H9 (cell line): ENCODE results near the gene CFAP410. TPM values are rescaled to one million over a fixed set of nuclear protein-coding genes. Genes with fewer than 3 reads are reported as not detected.

Experiments used
- DNase-seq: peaks from one replicate; pipeline ENCODE4 v3.0.0-alpha.2; 2017
- H2AFZ ChIP-seq: one replicate; pipeline ENCODE4 v1.6.1; 2013; ENCODE audit warnings: mild to moderate bottlenecking, low read length, control low read depth, moderate library complexity
- H2AK5ac ChIP-seq: 2 replicates; pipeline ENCODE4 v1.6.1; 2013; ENCODE audit warnings: low read length, control low read depth, mixed read lengths; ENCODE audit not compliant: insufficient read length
- H2BK120ac ChIP-seq: one replicate; pipeline ENCODE4 v1.6.1; 2013; ENCODE audit warnings: low read depth, mild to moderate bottlenecking, low read length, control low read depth, inconsistent platforms; ENCODE audit not compliant: poor library complexity, severe bottlenecking
- H2BK12ac ChIP-seq: 2 replicates; pipeline ENCODE4 v1.6.1; 2013; ENCODE audit warnings: low read length, control low read depth, mixed read lengths, low read depth; ENCODE audit not compliant: insufficient read length
- H2BK15ac ChIP-seq: 2 replicates; pipeline ENCODE4 v1.6.1; 2013; ENCODE audit warnings: low read depth, low read length, control low read depth
- H2BK20ac ChIP-seq: one replicate; pipeline ENCODE4 v1.6.1; 2013; ENCODE audit warnings: low read depth, mild to moderate bottlenecking, low read length, control low read depth, inconsistent platforms; ENCODE audit not compliant: poor library complexity, severe bottlenecking
- H2BK5ac ChIP-seq: 2 replicates; pipeline ENCODE4 v1.6.1; 2013; ENCODE audit warnings: low read length, control low read depth, mixed read lengths; ENCODE audit not compliant: insufficient read length
- H3K14ac ChIP-seq: 2 replicates; pipeline ENCODE4 v1.6.1; 2013; ENCODE audit warnings: low read length, control low read depth; ENCODE audit not compliant: insufficient read depth
- H3K18ac ChIP-seq: 2 replicates; pipeline ENCODE4 v1.6.1; 2013; ENCODE audit warnings: low read depth, mild to moderate bottlenecking, mixed read lengths, low read length, control low read depth; ENCODE audit not compliant: insufficient read length
- H3K23ac ChIP-seq: 2 replicates; pipeline ENCODE4 v1.6.1; 2013; ENCODE audit warnings: low read length, control low read depth, mixed read lengths, low read depth; ENCODE audit not compliant: insufficient read length
- H3K23me2 ChIP-seq: 2 replicates; pipeline ENCODE4 v1.6.1; 2013; ENCODE audit warnings: low read depth, mild to moderate bottlenecking, mixed read lengths, low read length, control low read depth; ENCODE audit not compliant: insufficient read length, poor library complexity, severe bottlenecking
- H3K27ac ChIP-seq: 2 replicates; pipeline ENCODE4 v1.5.1; 2013; ENCODE audit warnings: low read length, control low read depth, mixed read lengths, low read depth; ENCODE audit not compliant: insufficient read length
- H3K27me3 ChIP-seq: 2 replicates; pipeline ENCODE4 v1.6.1; 2013; ENCODE audit warnings: low read length, control low read depth, inconsistent platforms; ENCODE audit not compliant: insufficient read depth
- H3K4ac ChIP-seq: 2 replicates; pipeline ENCODE4 v1.6.1; 2013; ENCODE audit warnings: low read depth, mild to moderate bottlenecking, control low read depth, inconsistent platforms, low read length, moderate library complexity
- H3K4me1 ChIP-seq: 2 replicates; pipeline ENCODE4 v1.6.1; 2013; ENCODE audit warnings: low read length, control low read depth, inconsistent platforms; ENCODE audit not compliant: insufficient read depth
- H3K4me2 ChIP-seq: 2 replicates; pipeline ENCODE4 v1.6.1; 2013; ENCODE audit warnings: low read length, control low read depth, mixed read lengths; ENCODE audit not compliant: insufficient read length, insufficient read depth
- H3K56ac ChIP-seq: 2 replicates; pipeline ENCODE4 v1.6.1; 2013; ENCODE audit warnings: low read depth, mild to moderate bottlenecking, mixed read lengths, low read length, control low read depth; ENCODE audit not compliant: insufficient read length
- H3K79me1 ChIP-seq: 2 replicates; pipeline ENCODE4 v1.6.1; 2013; ENCODE audit warnings: low read depth, mild to moderate bottlenecking, moderate library complexity, low read length, control low read depth, inconsistent platforms; ENCODE audit not compliant: insufficient read depth, poor library complexity, severe bottlenecking
- H3K79me2 ChIP-seq: 2 replicates; pipeline ENCODE4 v1.6.1; 2013; ENCODE audit warnings: low read length, control low read depth, inconsistent platforms; ENCODE audit not compliant: insufficient read depth
- H3K9ac ChIP-seq: 2 replicates; pipeline ENCODE4 v1.6.1; 2013; ENCODE audit warnings: low read length, control low read depth, mixed read lengths; ENCODE audit not compliant: insufficient read length; ENCODE audit errors: extremely low read depth
- H3K9me3 ChIP-seq: one replicate; pipeline ENCODE4 v1.6.1; 2013; ENCODE audit warnings: low read depth, low read length, inconsistent platforms; ENCODE audit not compliant: control insufficient read depth
- H3T11ph ChIP-seq: one replicate; pipeline ENCODE4 v1.6.1; 2013; ENCODE audit warnings: mild to moderate bottlenecking, low read length, control low read depth, inconsistent platforms
- H4K20me1 ChIP-seq: one replicate; pipeline ENCODE4 v1.6.1; 2013; ENCODE audit not compliant: control insufficient read depth, insufficient read length, insufficient read depth
- H4K5ac ChIP-seq: 2 replicates; pipeline ENCODE4 v1.6.1; 2013; ENCODE audit warnings: low read depth, mild to moderate bottlenecking, mixed read lengths, low read length, control low read depth; ENCODE audit not compliant: insufficient read length
- H4K8ac ChIP-seq: replicated peaks from 2 replicates; pipeline ENCODE4 v1.6.1; 2013; ENCODE audit warnings: low read length, control low read depth, mixed read lengths, low read depth; ENCODE audit not compliant: insufficient read length
- H4K91ac ChIP-seq: 2 replicates; pipeline ENCODE4 v1.6.1; 2013; ENCODE audit warnings: low read depth, mild to moderate bottlenecking, moderate library complexity, mixed read lengths, low read length, control low read depth; ENCODE audit not compliant: insufficient read length
- H3K27ac Mint-ChIP-seq, 3 experiments: 2 replicates in 2 of 3; 3 replicates in 1 of 3; pipeline ENCODE4 v1.8.0; 2020 to 2021; ENCODE audit warnings: mixed read lengths in 3 of 3, mild to moderate bottlenecking in 1 of 3, moderate library complexity in 1 of 3
- H3K27me3 Mint-ChIP-seq: 2 replicates; pipeline ENCODE4 v1.8.0; 2021; ENCODE audit warnings: low read depth, mild to moderate bottlenecking, moderate library complexity, mixed read lengths
- H3K36me3 Mint-ChIP-seq, 3 experiments: 2 replicates in 2 of 3; 3 replicates in 1 of 3; pipeline ENCODE4 v1.8.0; 2020 to 2021; ENCODE audit warnings: low read depth in 3 of 3, mixed read lengths in 3 of 3; ENCODE audit not compliant: insufficient read depth in 1 of 3
- H3K4me1 Mint-ChIP-seq, 2 experiments: 2 replicates each; pipeline ENCODE4 v1.8.0; 2020; ENCODE audit warnings: mixed read lengths in 2 of 2
- H3K4me3 Mint-ChIP-seq, 2 experiments: 2 replicates in 1 of 2; 3 replicates in 1 of 2; pipeline ENCODE4 v1.8.0; 2020 to 2021; ENCODE audit warnings: mild to moderate bottlenecking in 2 of 2, mixed read lengths in 2 of 2, moderate library complexity in 1 of 2
- H3K9me3 Mint-ChIP-seq, 2 experiments: 2 replicates in 1 of 2; 3 replicates in 1 of 2; pipeline ENCODE4 v1.8.0; 2020; ENCODE audit warnings: mild to moderate bottlenecking in 2 of 2, mixed read lengths in 2 of 2, moderate library complexity in 1 of 2
- WGBS: extraction: QIAGEN DNeasy Blood & Tissue Kit; methylation state at CpG from one replicate; pipeline ENCODE4 v1.1.7; 2013; ENCODE audit warnings: missing lambda C conversion rate, low lambda C conversion rate, mixed read lengths; ENCODE audit not compliant: insufficient read length; ENCODE audit errors: extremely low coverage; 5-methylcytosine and 5-hydroxymethylcytosine counted together
- total RNA-seq: library from RNA; stranded (reverse); gene quantifications from 2 replicates; pipeline ENCODE4 v1.2.1, GENCODE V29; 2021
- TF ChIP-seq, protein P1 (sequence below): fragments of 200-600 bp; sonication (generic); conservative IDR thresholded peaks from 3 replicates; pipeline ENCODE4 v1.8.0; 2021; ENCODE audit warnings: antibody characterized with exemption, mild to moderate bottlenecking

CFAP410 gene
- total RNA-seq, 1 experiment from 2014 or later = 17.0 TPM

DNA sequence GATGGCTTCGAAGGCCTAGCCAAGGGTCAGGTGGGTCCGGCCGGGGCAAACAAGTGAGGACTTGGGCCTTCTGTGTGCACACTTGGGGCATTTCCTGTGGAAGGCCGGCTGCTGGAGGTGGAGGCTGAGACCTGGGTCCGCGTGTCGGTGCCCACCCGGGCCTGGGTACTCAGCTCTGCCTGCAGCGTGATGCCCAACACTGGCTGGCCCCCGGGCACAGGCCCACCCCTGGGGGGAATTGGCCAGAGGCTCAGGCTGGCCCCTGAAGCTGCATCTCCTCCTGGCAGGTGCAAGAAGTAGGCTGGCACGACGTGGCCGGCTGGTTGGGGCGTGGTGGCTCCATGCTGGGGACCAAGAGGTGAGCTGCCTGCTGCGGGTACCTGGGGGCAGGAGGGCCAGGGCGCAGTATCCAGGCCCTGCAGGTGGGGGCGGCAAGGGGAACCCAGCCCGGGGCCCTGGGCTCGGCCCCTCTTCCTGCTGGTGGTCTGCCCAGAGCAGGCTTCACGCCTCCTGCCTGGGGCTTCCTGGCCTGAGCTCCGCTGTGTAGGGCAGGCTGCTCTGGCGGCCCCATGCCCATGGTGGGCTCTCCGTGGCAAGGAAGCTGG lies 17.2 kb downstream of the CFAP410 start:
- H2AK5ac ChIP-seq = no peak overlapping the region
- no peak overlapping the region for H3K23ac ChIP-seq
- H4K20me1 ChIP-seq = no peaks in the 10 kb centered on the region
- H2AFZ ChIP-seq = no peak overlapping the region
- Mint-ChIP-seq H3K27me3 (no peaks in the 10 kb centered on the region), H3K27ac (no peak overlapping the region), H3K4me1 (no peaks in the 10 kb centered on the region), H3K36me3 (peaks cover 0 to 14% (median 12%) of the 10 kb centered on the region in 3 experiments; a peak in 5 of 7 replicates), H3K9me3 (no peaks in the 10 kb centered on the region), H3K4me3 (no peak overlapping the region)
- no peak overlapping the region for H4K91ac ChIP-seq
- H3K79me2 ChIP-seq = no peaks in the 10 kb centered on the region
- no peak overlapping the region for H2BK15ac ChIP-seq
- no peak overlapping the region for H2BK12ac ChIP-seq
- TF ChIP-seq, protein P1, sequence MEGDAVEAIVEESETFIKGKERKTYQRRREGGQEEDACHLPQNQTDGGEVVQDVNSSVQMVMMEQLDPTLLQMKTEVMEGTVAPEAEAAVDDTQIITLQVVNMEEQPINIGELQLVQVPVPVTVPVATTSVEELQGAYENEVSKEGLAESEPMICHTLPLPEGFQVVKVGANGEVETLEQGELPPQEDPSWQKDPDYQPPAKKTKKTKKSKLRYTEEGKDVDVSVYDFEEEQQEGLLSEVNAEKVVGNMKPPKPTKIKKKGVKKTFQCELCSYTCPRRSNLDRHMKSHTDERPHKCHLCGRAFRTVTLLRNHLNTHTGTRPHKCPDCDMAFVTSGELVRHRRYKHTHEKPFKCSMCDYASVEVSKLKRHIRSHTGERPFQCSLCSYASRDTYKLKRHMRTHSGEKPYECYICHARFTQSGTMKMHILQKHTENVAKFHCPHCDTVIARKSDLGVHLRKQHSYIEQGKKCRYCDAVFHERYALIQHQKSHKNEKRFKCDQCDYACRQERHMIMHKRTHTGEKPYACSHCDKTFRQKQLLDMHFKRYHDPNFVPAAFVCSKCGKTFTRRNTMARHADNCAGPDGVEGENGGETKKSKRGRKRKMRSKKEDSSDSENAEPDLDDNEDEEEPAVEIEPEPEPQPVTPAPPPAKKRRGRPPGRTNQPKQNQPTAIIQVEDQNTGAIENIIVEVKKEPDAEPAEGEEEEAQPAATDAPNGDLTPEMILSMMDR = peak; percentile 16; the same call in 2 of the 3 replicates
- no peak overlapping the region for H2BK20ac ChIP-seq
- DNase-seq = no peak
- no peak overlapping the region for H3K4me2 ChIP-seq
- H2BK120ac ChIP-seq = no peak overlapping the region
- no peaks in the 10 kb centered on the region for H3K4me1 ChIP-seq
- H3K27me3 ChIP-seq = no peaks in the 10 kb centered on the region
- no peak overlapping the region for H3K56ac ChIP-seq
- H4K5ac ChIP-seq = no peak overlapping the region
- no peak overlapping the region for H4K8ac ChIP-seq
- H3K23me2 ChIP-seq = no peaks in the 10 kb centered on the region
- H3K9me3 ChIP-seq = no peaks in the 10 kb centered on the region
- H3K14ac ChIP-seq = no peak overlapping the region
- H3K27ac ChIP-seq = no peak overlapping the region
- no peak overlapping the region for H3K9ac ChIP-seq
- H2BK5ac ChIP-seq = no peak overlapping the region
- no peak overlapping the region for H3K18ac ChIP-seq
- H3K79me1 ChIP-seq = no peaks in the 10 kb centered on the region
- H3K4ac ChIP-seq = no peak overlapping the region
- no peak overlapping the region for H3T11ph ChIP-seq
- no CpG with 5 or more reads among the region's 23 CpGs for WGBS
